HG03457 (cell line): Measurements from ENCODE around the gene HLF.

ENCODE experiments used
- ATAC-seq: cut with Tn5 transposase; IDR thresholded peaks from one replicate; pipeline ENCODE4 v1.9.1; 2021; ENCODE audit warnings: moderate number of reproducible peaks; ENCODE audit not compliant: unreplicated experiment

Gene HLF

GRCh38 chr17:55249861-55250260 is 14.9 kb upstream of the HLF start:
- ATAC-seq, result no peak

- ATAC-seq, result no peak
These were observed 10.4 kb upstream of the HLF start for GRCh38 chr17:55254375-55254774.

GRCh38 chr17:55258578-55259135 is 6.1 kb upstream of the HLF start:
- ATAC-seq, result no peak

GRCh38 chr17:55259684-55260111 is 5.1 kb upstream of the HLF start:
- no peak for ATAC-seq

GRCh38 chr17:55261311-55261710 is 3.4 kb upstream of the HLF start:
- ATAC-seq, result no peak

GRCh38 chr17:55263569-55264277 is 1.0 kb upstream of the HLF start:
- ATAC-seq, result no peak

GRCh38 chr17:55264278-55264644 is 499 bp upstream of the HLF start:
- no peak for ATAC-seq

- ATAC-seq, result no peak
These were observed 706 bp downstream of the HLF start for GRCh38 chr17:55265311-55266021.

GRCh38 chr17:55266051-55266957 is 1.5 kb downstream of the HLF start:
- no peak for ATAC-seq

- ATAC-seq, result no peak
These were observed 2.4 kb downstream of the HLF start for GRCh38 chr17:55266958-55267688.

- no peak for ATAC-seq
These were observed 3.3 kb downstream of the HLF start for GRCh38 chr17:55267777-55268648.

- ATAC-seq, result no peak
These were observed 4.1 kb downstream of the HLF start for GRCh38 chr17:55268649-55269480.

GRCh38 chr17:55269894-55270293 is 5.1 kb downstream of the HLF start:
- no peak for ATAC-seq

GRCh38 chr17:55271223-55271571 is 6.4 kb downstream of the HLF start:
- no peak for ATAC-seq

GRCh38 chr17:55271958-55272710 is 7.4 kb downstream of the HLF start:
- no peak for ATAC-seq

- no peak for ATAC-seq
These were observed 8.2 kb downstream of the HLF start for GRCh38 chr17:55272711-55273578.
